ENCODE data around the gene GALNT2.

GALNT2 gene

GRCh38 chr1:230215031-230215430 lies 148.0 kb downstream of the GALNT2 start:
- TF ChIP-seq TAF1 (IDR thresholded peaks at IDR 0.05; ENCODE audit: borderline replicate concordance, insufficient read depth, low read length) (no peak), POLR2AphosphoS5 (IDR thresholded peaks at IDR 0.05; ENCODE audit: low read depth, low read length) (no peak), SIN3A (IDR thresholded peaks at IDR 0.05; ENCODE audit: borderline replicate concordance, insufficient read depth, low read length) (no peak), FOXP2 (optimal IDR thresholded peaks at IDR 0.05; ENCODE audit: borderline replicate concordance, extremely low read depth, extremely low read length, insufficient read depth) (no peak), REST (IDR thresholded peaks at IDR 0.05; ENCODE audit: insufficient read depth in 1 of 2, low read depth in 2 of 2, low read length in 2 of 2) (no peak)

- TF ChIP-seq FOXP2 (optimal IDR thresholded peaks at IDR 0.05; ENCODE audit: borderline replicate concordance, extremely low read depth, extremely low read length, insufficient read depth) (no peak), TAF1 (IDR thresholded peaks at IDR 0.05; ENCODE audit: borderline replicate concordance, insufficient read depth, low read length) (no peak), POLR2AphosphoS5 (IDR thresholded peaks at IDR 0.05; ENCODE audit: low read depth, low read length) (no peak), SIN3A (IDR thresholded peaks at IDR 0.05; ENCODE audit: borderline replicate concordance, insufficient read depth, low read length) (no peak), REST (IDR thresholded peaks at IDR 0.05; ENCODE audit: insufficient read depth in 1 of 2, low read depth in 2 of 2, low read length in 2 of 2) (no peak)
Observed at GRCh38 chr1:230215529-230215928, 148.5 kb downstream of the GALNT2 start.

- no peak for TF ChIP-seq REST (IDR thresholded peaks at IDR 0.05; ENCODE audit: insufficient read depth in 1 of 2, low read depth in 2 of 2, low read length in 2 of 2)
- no peak for TF ChIP-seq SIN3A (IDR thresholded peaks at IDR 0.05; ENCODE audit: borderline replicate concordance, insufficient read depth, low read length)
- TF ChIP-seq POLR2AphosphoS5 (IDR thresholded peaks at IDR 0.05; ENCODE audit: low read depth, low read length), result no peak
- TF ChIP-seq FOXP2 (optimal IDR thresholded peaks at IDR 0.05; ENCODE audit: borderline replicate concordance, extremely low read depth, extremely low read length, insufficient read depth), result no peak
- TF ChIP-seq TAF1 (IDR thresholded peaks at IDR 0.05; ENCODE audit: borderline replicate concordance, insufficient read depth, low read length), result no peak
Observed at GRCh38 chr1:230216896-230217295, 149.9 kb downstream of the GALNT2 start.

GRCh38 chr1:230218667-230219066 lies 151.6 kb downstream of the GALNT2 start:
- TF ChIP-seq POLR2AphosphoS5 (IDR thresholded peaks at IDR 0.05; ENCODE audit: low read depth, low read length) (no peak), REST (IDR thresholded peaks at IDR 0.05; ENCODE audit: insufficient read depth in 1 of 2, low read depth in 2 of 2, low read length in 2 of 2) (no peak), TAF1 (IDR thresholded peaks at IDR 0.05; ENCODE audit: borderline replicate concordance, insufficient read depth, low read length) (no peak), FOXP2 (optimal IDR thresholded peaks at IDR 0.05; ENCODE audit: borderline replicate concordance, extremely low read depth, extremely low read length, insufficient read depth) (no peak), SIN3A (IDR thresholded peaks at IDR 0.05; ENCODE audit: borderline replicate concordance, insufficient read depth, low read length) (no peak)
